Breast epithelium (tissue), 4 donors: ENCODE results near the gene TIMM8A. TPM values are rescaled to one million over a fixed set of nuclear protein-coding genes. Genes with fewer than 3 reads are reported as not detected.
A peak's percentile ranks its signal among the peaks of the same experiment; 100 is the strongest.

ENCODE experiments used
- DNase-seq, 2 donors: peaks; one replicate each; pipeline ENCODE4 v3.0.0-alpha.2; 2019; ENCODE audit warnings: low spot score in 2 of 2
- H3K27ac ChIP-seq, 2 donors: fragments of 200-600 bp; sonication (generic) in 1 of 2; one replicate each; pipeline ENCODE4 v1.5.1; 2016 to 2019; ENCODE audit warnings: mild to moderate bottlenecking in 1 of 2
- H3K27me3 ChIP-seq, 2 donors: fragments of 200-600 bp; sonication (generic) in 1 of 2; one replicate each; pipeline versions ENCODE4 v1.5.1 to v1.6.0; 2017 to 2019; ENCODE audit warnings: control low read depth in 1 of 2, mild to moderate bottlenecking in 1 of 2
- H3K36me3 ChIP-seq: fragments of 200-600 bp; one replicate; pipeline ENCODE4 v1.5.1; 2019
- H3K4me1 ChIP-seq, 2 donors: fragments of 200-600 bp; sonication (generic); one replicate each; pipeline ENCODE4 v1.5.1; 2016 to 2019; ENCODE audit warnings: control low read depth in 1 of 2
- H3K4me3 ChIP-seq, 3 donors: fragments of 200-600 bp; sonication (generic); 1 replicate in 2 of 3; 2 replicates in 1 of 3; pipeline ENCODE4 v1.5.1; 2016 to 2019; ENCODE audit warnings: mild to moderate bottlenecking in 3 of 3, moderate library complexity in 2 of 3
- H3K9me3 ChIP-seq, 2 donors: fragments of 200-600 bp; sonication (generic) in 1 of 2; one replicate each; pipeline ENCODE4 v1.5.1; 2016 to 2019; ENCODE audit warnings: control low read depth in 1 of 2
- POLR2A ChIP-seq: fragments of 450-650 bp; IDR thresholded peaks from one replicate; pipeline ENCODE4 v1.6.1; 2016; ENCODE audit warnings: antibody characterized with exemption, mild to moderate bottlenecking, moderate library complexity
- POLR2AphosphoS5 ChIP-seq, 3 donors: sonication (generic); formaldehyde crosslinking; IDR thresholded peaks; one replicate each; pipeline ENCODE4 v1.6.1; 2017; ENCODE audit warnings: antibody characterized with exemption in 3 of 3
- intact Hi-C: fragments of 100-400 bp; cut with DNase I; formaldehyde crosslinking; loops from one replicate; pipeline ENCODE4 v1.15.1; 2023; ENCODE audit warnings: low total_unique reads
- total RNA-seq, 3 donors: library from RNA; depleted of rRNA; stranded (reverse); fragments of >200 nt; gene quantifications; one replicate each; pipeline ENCODE4 v1.1.0, GENCODE V29; 2016
- TF ChIP-seq, protein P1 (sequence below), 3 donors: fragments of 450-650 bp; IDR thresholded peaks; one replicate each; pipeline ENCODE4 v1.5.1; 2016 to 2017; ENCODE audit warnings: antibody characterized with exemption in 3 of 3, mild to moderate bottlenecking in 3 of 3, moderate library complexity in 3 of 3

TIMM8A gene, protein sequence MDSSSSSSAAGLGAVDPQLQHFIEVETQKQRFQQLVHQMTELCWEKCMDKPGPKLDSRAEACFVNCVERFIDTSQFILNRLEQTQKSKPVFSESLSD
- 1 to 10 TPM; 3.5 to 4.7 (median 4.6) TPM for total RNA-seq

DNA sequence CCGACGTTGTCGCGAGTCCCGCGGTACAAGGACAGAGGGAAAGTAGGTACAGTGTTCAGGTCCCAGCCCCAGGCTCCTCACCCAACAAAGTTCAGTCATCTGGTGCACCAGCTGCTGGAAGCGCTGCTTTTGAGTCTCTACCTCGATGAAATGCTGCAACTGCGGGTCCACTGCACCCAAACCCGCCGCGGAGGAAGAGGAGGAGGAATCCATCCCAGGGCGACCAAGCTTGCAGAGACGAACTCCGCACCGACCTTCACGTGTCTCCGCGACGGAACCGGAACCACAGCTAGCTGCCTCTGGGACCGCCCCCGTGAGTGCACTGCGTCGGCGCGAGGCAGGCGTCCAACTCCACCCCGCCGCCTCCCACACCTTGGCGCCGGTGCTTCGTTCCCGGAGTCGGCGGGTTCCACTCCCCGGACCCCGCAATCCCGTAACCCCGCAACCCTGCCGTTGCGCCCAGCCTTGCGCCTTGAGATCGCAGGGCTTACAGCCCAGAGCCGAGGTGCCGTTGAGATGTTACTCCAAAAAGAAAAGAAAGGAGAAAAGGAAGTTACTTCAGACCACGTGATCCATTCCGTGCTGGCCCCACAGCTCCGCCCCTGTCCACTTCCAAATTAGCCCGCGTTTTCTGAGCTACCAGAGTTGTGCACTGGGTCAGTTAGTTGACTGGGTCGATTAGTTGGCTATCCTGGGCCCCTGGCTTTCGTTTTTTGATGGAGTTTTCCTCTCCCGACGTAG lies at the start of gene TIMM8A:
Gene TIMM8A (minus strand): TSS at position 291 of the 741 bp plus-strand sequence. CDS start 78 bp downstream, at position 213.
- H3K36me3 ChIP-seq, result no peaks in the 10 kb centered on the region
- no peaks in the 10 kb centered on the region for H3K9me3 ChIP-seq
- intact Hi-C loops, result no loop called here
- DNase-seq, result peak; percentile 62 to 67
- TF ChIP-seq, protein P1, sequence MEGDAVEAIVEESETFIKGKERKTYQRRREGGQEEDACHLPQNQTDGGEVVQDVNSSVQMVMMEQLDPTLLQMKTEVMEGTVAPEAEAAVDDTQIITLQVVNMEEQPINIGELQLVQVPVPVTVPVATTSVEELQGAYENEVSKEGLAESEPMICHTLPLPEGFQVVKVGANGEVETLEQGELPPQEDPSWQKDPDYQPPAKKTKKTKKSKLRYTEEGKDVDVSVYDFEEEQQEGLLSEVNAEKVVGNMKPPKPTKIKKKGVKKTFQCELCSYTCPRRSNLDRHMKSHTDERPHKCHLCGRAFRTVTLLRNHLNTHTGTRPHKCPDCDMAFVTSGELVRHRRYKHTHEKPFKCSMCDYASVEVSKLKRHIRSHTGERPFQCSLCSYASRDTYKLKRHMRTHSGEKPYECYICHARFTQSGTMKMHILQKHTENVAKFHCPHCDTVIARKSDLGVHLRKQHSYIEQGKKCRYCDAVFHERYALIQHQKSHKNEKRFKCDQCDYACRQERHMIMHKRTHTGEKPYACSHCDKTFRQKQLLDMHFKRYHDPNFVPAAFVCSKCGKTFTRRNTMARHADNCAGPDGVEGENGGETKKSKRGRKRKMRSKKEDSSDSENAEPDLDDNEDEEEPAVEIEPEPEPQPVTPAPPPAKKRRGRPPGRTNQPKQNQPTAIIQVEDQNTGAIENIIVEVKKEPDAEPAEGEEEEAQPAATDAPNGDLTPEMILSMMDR (IDR thresholded peaks at IDR 0.05), result no peak
- peak; percentile 19 to 71 (median 27) for TF ChIP-seq POLR2AphosphoS5 (IDR thresholded peaks at IDR 0.05)
- H3K27ac ChIP-seq, result peak within 1 kb of the TSS; percentile 80 to 92
- no peaks in the 10 kb centered on the region for H3K4me1 ChIP-seq
- H3K4me3 ChIP-seq, result peak within 1 kb of the TSS; percentile 64 to 81 (median 65)
- H3K27me3 ChIP-seq, result peaks cover 0 to 15% of the 10 kb centered on the region in 2 donors

DNA sequence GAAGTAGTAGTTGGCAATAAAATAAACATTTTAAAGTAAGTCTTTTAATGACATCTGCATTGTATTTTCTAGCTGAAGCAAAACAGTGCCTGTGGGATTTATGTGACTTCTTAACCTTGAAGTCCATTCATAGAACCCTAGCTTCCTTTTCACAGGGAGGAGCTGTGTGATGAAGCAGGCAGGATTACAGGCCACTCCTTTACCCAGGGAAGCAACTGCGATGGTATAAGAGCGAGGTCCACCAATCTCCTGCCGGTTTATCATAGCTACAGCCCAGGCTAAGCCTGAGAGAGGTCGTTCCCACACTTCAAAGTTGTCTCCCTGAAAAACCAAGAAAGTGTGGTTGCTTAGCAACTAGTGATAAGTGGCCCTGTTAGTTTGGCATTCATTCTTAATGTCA lies 49.2 kb upstream of the TIMM8A start:
- TF ChIP-seq, protein P1 (IDR thresholded peaks at IDR 0.05), result no peak
- TF ChIP-seq POLR2A (no peak), POLR2AphosphoS5 (IDR thresholded peaks at IDR 0.05) (no peak)
- DNase-seq, result no peak
- intact Hi-C loops, result no loop called here

DNA sequence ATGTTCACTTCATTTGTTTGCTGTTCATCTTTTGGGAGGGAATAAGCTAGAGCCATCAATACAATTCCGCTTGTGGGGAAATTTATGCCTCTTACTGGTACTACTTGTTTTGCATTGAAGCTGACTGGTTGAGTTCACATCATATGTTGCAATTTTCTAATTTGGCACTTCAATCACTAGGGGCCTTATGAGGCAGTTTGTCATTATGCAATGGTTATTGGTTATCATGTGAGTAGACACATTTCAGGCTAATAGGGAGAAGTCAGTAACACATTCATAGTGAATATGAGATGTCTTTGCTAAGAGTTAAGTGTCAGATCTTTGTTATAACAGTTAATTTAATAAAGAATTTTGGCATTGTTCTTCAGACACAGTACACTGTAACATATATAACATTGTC lies 47.2 kb upstream of the TIMM8A start:
- TF ChIP-seq POLR2AphosphoS5 (IDR thresholded peaks at IDR 0.05), result no peak
- TF ChIP-seq, protein P1 (IDR thresholded peaks at IDR 0.05), result no peak
- no peak for TF ChIP-seq POLR2A
- intact Hi-C loops, result no loop called here
- Histone ChIP-seq H3K36me3 (no peaks in the 10 kb centered on the region), H3K27ac (no peak overlapping the region), H3K27me3 (peaks cover 0 to 20% of the 10 kb centered on the region in 2 donors), H3K9me3 (no peaks in the 10 kb centered on the region), H3K4me3 (no peak overlapping the region), H3K4me1 (no peaks in the 10 kb centered on the region)
- DNase-seq, result no peak

More for the DNA sequence above, 49.2 kb upstream of the TIMM8A start:
- Histone ChIP-seq H3K36me3 (no peaks in the 10 kb centered on the region), H3K9me3 (no peaks in the 10 kb centered on the region), H3K4me1 (no peaks in the 10 kb centered on the region), H3K27me3 (peaks cover 0 to 31% of the 10 kb centered on the region in 2 donors), H3K27ac (no peak overlapping the region), H3K4me3 (no peak overlapping the region)

DNA sequence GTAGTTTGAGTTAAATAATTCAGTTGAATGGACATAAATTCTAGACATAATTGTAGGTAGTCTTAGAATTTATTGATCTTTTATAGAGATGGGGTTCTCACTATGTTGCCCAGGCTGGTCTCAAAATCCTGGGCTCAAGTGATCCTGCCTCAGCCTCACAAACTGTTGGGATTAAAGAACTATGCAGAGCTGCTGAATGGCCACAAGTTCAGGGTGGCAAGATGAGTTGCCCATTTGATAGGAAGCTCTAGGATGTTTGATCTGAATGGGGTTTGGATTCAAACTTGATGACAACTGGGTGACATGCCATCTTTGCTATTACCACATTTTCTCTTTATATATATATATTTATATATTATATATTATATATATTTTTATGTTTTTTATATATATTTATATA lies 45.8 kb upstream of the TIMM8A start:
- intact Hi-C loops, result loop anchor here (5.0 kb wide), 1 partner anchor 1823 kb away; the partner anchor contains the start of gene BEX4
- Histone ChIP-seq H3K4me3 (no peak overlapping the region), H3K36me3 (no peaks in the 10 kb centered on the region), H3K27ac (no peak overlapping the region), H3K4me1 (no peaks in the 10 kb centered on the region), H3K27me3 (peaks cover 0 to 10% of the 10 kb centered on the region in 2 donors), H3K9me3 (no peaks in the 10 kb centered on the region)
- TF ChIP-seq POLR2A, result no peak
- no peak for DNase-seq

DNA sequence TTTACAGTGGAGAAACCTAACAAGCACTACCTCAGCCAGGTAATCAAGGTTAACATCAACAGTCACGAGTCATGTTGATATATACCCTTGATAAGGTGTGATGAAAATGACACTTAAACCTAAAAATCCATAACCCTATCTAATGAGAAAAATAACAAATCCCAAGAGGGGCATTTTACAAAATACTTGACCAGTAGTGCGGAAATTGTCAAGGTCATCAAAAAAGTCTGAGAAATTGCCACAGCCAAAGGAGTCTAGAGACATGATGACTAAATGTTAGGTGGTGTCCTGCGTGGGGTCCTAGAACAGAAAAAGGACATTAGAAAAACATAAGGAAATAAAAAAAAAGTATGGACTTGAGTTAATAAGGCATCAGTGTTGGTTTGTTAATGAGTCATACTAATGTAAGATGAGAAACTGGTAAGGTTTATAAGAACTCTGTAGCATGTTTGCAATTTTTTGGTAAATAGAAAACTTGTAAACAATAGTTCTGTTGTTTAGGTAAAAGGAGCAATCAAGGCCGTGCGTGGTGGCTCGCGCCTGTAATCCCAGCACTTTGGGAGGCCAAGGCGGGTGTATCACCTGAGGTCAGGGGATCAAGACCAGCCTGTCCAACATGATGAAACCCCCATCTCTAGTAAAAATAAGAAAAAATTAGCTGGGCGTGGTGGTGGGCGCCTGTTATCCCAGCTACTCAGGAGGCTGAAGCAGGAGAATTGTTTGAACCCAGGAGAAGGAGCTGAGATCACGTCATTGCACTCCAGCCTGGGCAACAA lies 45.2 kb upstream of the TIMM8A start:
- Histone ChIP-seq H3K9me3 (no peaks in the 10 kb centered on the region), H3K36me3 (no peaks in the 10 kb centered on the region), H3K4me3 (no peak overlapping the region), H3K4me1 (no peaks in the 10 kb centered on the region), H3K27me3 (peaks cover 0 to 14% of the 10 kb centered on the region in 2 donors), H3K27ac (no peak overlapping the region)
- no peak for TF ChIP-seq POLR2A
- no peak for TF ChIP-seq POLR2AphosphoS5 (IDR thresholded peaks at IDR 0.05)
- TF ChIP-seq, protein P1 (IDR thresholded peaks at IDR 0.05), result no peak
- intact Hi-C loops, result loop anchor here (5.0 kb wide), 1 partner anchor 1824 kb away; the partner anchor contains the start of gene BEX4
- no peak for DNase-seq
